HepG2 (cell line): Measurements from ENCODE around the gene TBC1D20. TPM values are rescaled to one million over a fixed set of nuclear protein-coding genes. Genes with fewer than 3 reads are reported as not detected.

Experiments
- AGO1 ChIP-seq: fragments of 200-400 bp; formaldehyde crosslinking; IDR thresholded peaks from 2 replicates; pipeline ENCODE4 v1.6.1; 2017; ENCODE audit warnings: mild to moderate bottlenecking, low read depth, low read length, moderate library complexity; ENCODE audit not compliant: poor library complexity, severe bottlenecking
- AGO2 ChIP-seq: fragments of 200-400 bp; formaldehyde crosslinking; optimal IDR thresholded peaks from 2 replicates; pipeline ENCODE3; 2017; ENCODE audit warnings: mild to moderate bottlenecking, low read depth, low read length, moderate library complexity
- AHDC1 ChIP-seq: sonication (generic); formaldehyde crosslinking; IDR thresholded peaks from 2 replicates; pipeline ENCODE4 v1.5.1; 2020; ENCODE audit warnings: mild to moderate bottlenecking, missing genetic modification reagents, borderline replicate concordance
- ETS1 ChIP-seq: sonication (generic); formaldehyde crosslinking; IDR thresholded peaks from 2 replicates; pipeline ENCODE4 v1.4.0; 2020; ENCODE audit warnings: missing genetic modification reagents
- FOXP1 ChIP-seq, 2 experiments: fragments of 450-650 bp in 1 of 2; IDR thresholded peaks; 2 replicates each; pipeline ENCODE4 v1.6.1; 2017 to 2018; ENCODE audit warnings: antibody characterized with exemption in 1 of 2
- GABPA ChIP-seq, 2 experiments: IDR thresholded peaks; 2 replicates each; pipeline ENCODE4 v1.6.1; 2011 to 2016; ENCODE audit warnings: low read depth in 2 of 2, low read length in 1 of 2, missing biosample characterization in 1 of 2, missing genetic modification characterization in 1 of 2
- IRF9 ChIP-seq: sonication (generic); formaldehyde crosslinking; IDR thresholded peaks from 2 replicates; pipeline ENCODE4 v1.8.0; 2022; ENCODE audit warnings: missing genetic modification reagents, mild to moderate bottlenecking, borderline replicate concordance
- ISX ChIP-seq: sonication (generic); formaldehyde crosslinking; conservative IDR thresholded peaks from 2 replicates; pipeline ENCODE4 v1.5.0; 2020; ENCODE audit warnings: missing genetic modification reagents
- JUNB ChIP-seq: sonication (generic); formaldehyde crosslinking; IDR thresholded peaks from 2 replicates; pipeline ENCODE4 v1.8.0; 2022; ENCODE audit warnings: missing genetic modification reagents, mild to moderate bottlenecking, borderline replicate concordance
- KLF11 ChIP-seq: IDR thresholded peaks from 2 replicates; pipeline ENCODE4 v1.6.1; 2016; ENCODE audit warnings: missing compliant biosample characterization
- MAFG ChIP-seq: sonication (generic); formaldehyde crosslinking; IDR thresholded peaks from 2 replicates; pipeline ENCODE4 v1.5.1; 2020; ENCODE audit warnings: mild to moderate bottlenecking, missing genetic modification reagents
- MED8 ChIP-seq: sonication (generic); formaldehyde crosslinking; IDR thresholded peaks from 2 replicates; pipeline ENCODE4 v1.8.1; 2023; ENCODE audit warnings: mild to moderate bottlenecking, missing genetic modification reagents; ENCODE audit not compliant: insufficient replicate concordance
- MLX ChIP-seq: IDR thresholded peaks from 2 replicates; pipeline ENCODE4 v1.6.1; 2016
- MZF1 ChIP-seq: sonication (generic); formaldehyde crosslinking; IDR thresholded peaks from 2 replicates; pipeline ENCODE4 v1.8.1; 2023; ENCODE audit warnings: mild to moderate bottlenecking, missing genetic modification reagents, borderline replicate concordance
- POLR2AphosphoS5 ChIP-seq: IDR thresholded peaks from 2 replicates; pipeline ENCODE4 v1.6.1; 2012; ENCODE audit warnings: low read depth, low read length
- PRMT3 ChIP-seq: sonication (generic); formaldehyde crosslinking; IDR thresholded peaks from 2 replicates; pipeline ENCODE4 v1.8.1; 2022; ENCODE audit warnings: low read depth, mild to moderate bottlenecking, moderate library complexity, missing genetic modification reagents, borderline replicate concordance
- SP1 ChIP-seq, 2 experiments: fragments of 450-650 bp in 1 of 2; sonication (generic) in 1 of 2; formaldehyde crosslinking in 1 of 2; IDR thresholded peaks; 2 replicates each; pipeline versions ENCODE4 v1.4.0 to v1.6.1; 2016 to 2020; ENCODE audit warnings: missing genetic modification reagents in 1 of 2
- ZC3H13 ChIP-seq: sonication (generic); formaldehyde crosslinking; IDR thresholded peaks from 2 replicates; pipeline ENCODE4 v1.8.1; 2023; ENCODE audit warnings: mild to moderate bottlenecking, missing genetic modification reagents, moderate library complexity
- ZKSCAN8 ChIP-seq: IDR thresholded peaks from 2 replicates; pipeline ENCODE4 v1.6.1; 2016; ENCODE audit warnings: borderline replicate concordance, missing genetic modification reagents, missing compliant biosample characterization
- ZNF160 ChIP-seq: sonication (generic); formaldehyde crosslinking; IDR thresholded peaks from 2 replicates; pipeline ENCODE4 v1.8.0; 2022; ENCODE audit warnings: mild to moderate bottlenecking, inconsistent platforms, missing genetic modification reagents
- ZNF20 ChIP-seq: sonication (generic); formaldehyde crosslinking; IDR thresholded peaks from 2 replicates; pipeline ENCODE4 v1.4.0; 2020; ENCODE audit warnings: mild to moderate bottlenecking, moderate library complexity, missing genetic modification reagents
- ZNF235 ChIP-seq: sonication (generic); formaldehyde crosslinking; IDR thresholded peaks from 2 replicates; pipeline ENCODE4 v1.8.1; 2023; ENCODE audit warnings: mild to moderate bottlenecking, missing genetic modification reagents, borderline replicate concordance
- ZNF761 ChIP-seq: sonication (generic); formaldehyde crosslinking; conservative IDR thresholded peaks from 2 replicates; pipeline ENCODE4 v1.4.0; 2020; ENCODE audit warnings: mild to moderate bottlenecking, missing genetic modification reagents
- polyA plus RNA-seq, 8 experiments: library from polyadenylated mRNA; depleted of rRNA in 3 of 8; stranded (reverse) in 7 of 8; unstranded in 1 of 8; fragments of >200 nt; fragmentation: Illumina TruSeq in 4 of 8; extraction: Trizol in 4 of 8; gene quantifications; 2 replicates each; pipeline versions ENCODE4 v1.2.1 to v1.2.3, GENCODE V29; 2011 to 2016; ENCODE audit warnings: low read depth in 4 of 8, missing spikeins in 1 of 8, mixed read lengths in 1 of 8; ENCODE audit not compliant: insufficient read depth in 1 of 8
- total RNA-seq, 5 experiments: library from RNA; depleted of rRNA; stranded (reverse); fragments of >200 nt; fragmentation: Illumina TruSeq; extraction: Trizol; gene quantifications; 2 replicates each; pipeline ENCODE4 v1.2.3, GENCODE V29; 2016; ENCODE audit warnings: low read depth in 1 of 5

The TBC1D20 gene
- total and polyA plus RNA-seq, 2 of the 13 experiments (the other 11 are each of a cell fraction or from before 2014, with no cell fraction given), result 36.6 to 47.1 TPM

- no peak for TF ChIP-seq PRMT3 (CRISPR knock-in tag)
- TF ChIP-seq ZKSCAN8 (CRISPR knock-in tag), result no peak
- TF ChIP-seq IRF9 (CRISPR knock-in tag), result no peak
- no peak for TF ChIP-seq POLR2AphosphoS5
- TF ChIP-seq FOXP1 (IDR thresholded peaks at IDR 0.05), result no peak
- TF ChIP-seq FOXP1 (CRISPR knock-in tag; IDR thresholded peaks at IDR 0.05), result no peak
- TF ChIP-seq SP1 (IDR thresholded peaks at IDR 0.05), result no peak
- no peak for TF ChIP-seq SP1 (CRISPR knock-in tag; IDR thresholded peaks at IDR 0.05)
- TF ChIP-seq MLX (CRISPR knock-in tag), result no peak
- TF ChIP-seq ZNF761 (CRISPR knock-in tag), result no peak
- TF ChIP-seq AHDC1, result no peak
- no peak for TF ChIP-seq GABPA (IDR thresholded peaks at IDR 0.05; ENCODE audit: low read depth, low read length)
- no peak for TF ChIP-seq GABPA (CRISPR knock-in tag; IDR thresholded peaks at IDR 0.05; ENCODE audit: low read depth)
- TF ChIP-seq MZF1 (CRISPR knock-in tag), result no peak
- TF ChIP-seq ETS1 (CRISPR knock-in tag), result no peak
- TF ChIP-seq JUNB (CRISPR knock-in tag), result no peak
- TF ChIP-seq AGO2, result peak; percentile 93
- TF ChIP-seq ZNF235 (CRISPR knock-in tag), result peak; percentile 17; the same call in 1 of the 2 replicates
- peak; percentile 98 for TF ChIP-seq AGO1
- TF ChIP-seq MED8, result no peak
- no peak for TF ChIP-seq ZNF20 (CRISPR knock-in tag)
- no peak for TF ChIP-seq KLF11
- no peak for TF ChIP-seq ISX (CRISPR knock-in tag)
- TF ChIP-seq ZNF160 (CRISPR knock-in tag), result no peak
- no peak for TF ChIP-seq ZC3H13 (CRISPR knock-in tag)
- no peak for TF ChIP-seq MAFG (CRISPR knock-in tag)
Observed at GRCh38 chr20:396252-396618, 66.1 kb downstream of the TBC1D20 start (continued).
